Jurkat, Clone E6-1 (cell line): Measurements from ENCODE around the gene CGNL1.

ENCODE experiments used
- DNase-seq: peaks from one replicate; pipeline ENCODE4 v3.0.0-alpha.2; 2011; ENCODE audit warnings: low read depth, low spot score
- H3K4me3 ChIP-seq: 2 replicates; pipeline ENCODE4 v1.5.1; 2011; ENCODE audit warnings: mild to moderate bottlenecking, low read length, control low read depth, moderate library complexity

Gene CGNL1

GRCh38 chr15:57571725-57572124, 195.4 kb downstream of the CGNL1 start:
- no peak overlapping the region for H3K4me3 ChIP-seq
- DNase-seq, result no peak

GRCh38 chr15:57572468-57572867, 196.2 kb downstream of the CGNL1 start:
- H3K4me3 ChIP-seq, result no peak overlapping the region
- no peak for DNase-seq

- DNase-seq, result no peak
These were observed 196.8 kb downstream of the CGNL1 start for GRCh38 chr15:57573151-57573550.

GRCh38 chr15:57575363-57575762, 199.1 kb downstream of the CGNL1 start:
- no peak overlapping the region for H3K4me3 ChIP-seq
- no peak for DNase-seq

More at GRCh38 chr15:57573151-57573550, 196.8 kb downstream of the CGNL1 start:
- no peak overlapping the region for H3K4me3 ChIP-seq

GRCh38 chr15:57578288-57578900, 202.1 kb downstream of the CGNL1 start:
- no peak for DNase-seq
- no peak overlapping the region for H3K4me3 ChIP-seq

GRCh38 chr15:57580428-57580827, 204.1 kb downstream of the CGNL1 start:
- no peak overlapping the region for H3K4me3 ChIP-seq
- no peak for DNase-seq

- DNase-seq, result no peak
- H3K4me3 ChIP-seq, result no peak overlapping the region
These were observed 204.6 kb downstream of the CGNL1 start for GRCh38 chr15:57580866-57581265.

GRCh38 chr15:57582090-57582489, 205.8 kb downstream of the CGNL1 start:
- no peak overlapping the region for H3K4me3 ChIP-seq
- no peak for DNase-seq

- no peak for DNase-seq
- no peak overlapping the region for H3K4me3 ChIP-seq
These were observed 207.0 kb downstream of the CGNL1 start for GRCh38 chr15:57583282-57583681.

- H3K4me3 ChIP-seq, result no peak overlapping the region
- no peak for DNase-seq
These were observed 207.4 kb downstream of the CGNL1 start for GRCh38 chr15:57583720-57584119.

- DNase-seq, result no peak
- no peak overlapping the region for H3K4me3 ChIP-seq
These were observed 210.5 kb downstream of the CGNL1 start for GRCh38 chr15:57586661-57587424.

GRCh38 chr15:57589281-57589680, 213.0 kb downstream of the CGNL1 start:
- DNase-seq, result no peak
- H3K4me3 ChIP-seq, result no peak overlapping the region

GRCh38 chr15:57589754-57590153, 213.4 kb downstream of the CGNL1 start:
- no peak for DNase-seq
- no peak overlapping the region for H3K4me3 ChIP-seq

- DNase-seq, result no peak
These were observed 215.0 kb downstream of the CGNL1 start for GRCh38 chr15:57591237-57591821.

GRCh38 chr15:57591822-57592367, 215.6 kb downstream of the CGNL1 start, which contains the start of gene MYZAP:
Gene MYZAP (plus strand): TSS chr15:57591904. CDS start chr15:57592035, 131 bp downstream.
- H3K4me3 ChIP-seq, result no peak within 1 kb of the TSS
- no peak for DNase-seq

More at GRCh38 chr15:57591237-57591821, 215.0 kb downstream of the CGNL1 start:
- no peak overlapping the region for H3K4me3 ChIP-seq

GRCh38 chr15:57592426-57592825, 216.1 kb downstream of the CGNL1 start:
- DNase-seq, result no peak
- no peak overlapping the region for H3K4me3 ChIP-seq

- H3K4me3 ChIP-seq, result no peak overlapping the region
- no peak for DNase-seq
These were observed 216.6 kb downstream of the CGNL1 start for GRCh38 chr15:57592836-57593420.

GRCh38 chr15:57594479-57594878, 218.2 kb downstream of the CGNL1 start:
- no peak for DNase-seq
- no peak overlapping the region for H3K4me3 ChIP-seq

- H3K4me3 ChIP-seq, result no peak overlapping the region
- DNase-seq, result no peak
These were observed 218.9 kb downstream of the CGNL1 start for GRCh38 chr15:57595011-57595866.
